Measurements from ENCODE around the gene LRRC27.

DNA sequence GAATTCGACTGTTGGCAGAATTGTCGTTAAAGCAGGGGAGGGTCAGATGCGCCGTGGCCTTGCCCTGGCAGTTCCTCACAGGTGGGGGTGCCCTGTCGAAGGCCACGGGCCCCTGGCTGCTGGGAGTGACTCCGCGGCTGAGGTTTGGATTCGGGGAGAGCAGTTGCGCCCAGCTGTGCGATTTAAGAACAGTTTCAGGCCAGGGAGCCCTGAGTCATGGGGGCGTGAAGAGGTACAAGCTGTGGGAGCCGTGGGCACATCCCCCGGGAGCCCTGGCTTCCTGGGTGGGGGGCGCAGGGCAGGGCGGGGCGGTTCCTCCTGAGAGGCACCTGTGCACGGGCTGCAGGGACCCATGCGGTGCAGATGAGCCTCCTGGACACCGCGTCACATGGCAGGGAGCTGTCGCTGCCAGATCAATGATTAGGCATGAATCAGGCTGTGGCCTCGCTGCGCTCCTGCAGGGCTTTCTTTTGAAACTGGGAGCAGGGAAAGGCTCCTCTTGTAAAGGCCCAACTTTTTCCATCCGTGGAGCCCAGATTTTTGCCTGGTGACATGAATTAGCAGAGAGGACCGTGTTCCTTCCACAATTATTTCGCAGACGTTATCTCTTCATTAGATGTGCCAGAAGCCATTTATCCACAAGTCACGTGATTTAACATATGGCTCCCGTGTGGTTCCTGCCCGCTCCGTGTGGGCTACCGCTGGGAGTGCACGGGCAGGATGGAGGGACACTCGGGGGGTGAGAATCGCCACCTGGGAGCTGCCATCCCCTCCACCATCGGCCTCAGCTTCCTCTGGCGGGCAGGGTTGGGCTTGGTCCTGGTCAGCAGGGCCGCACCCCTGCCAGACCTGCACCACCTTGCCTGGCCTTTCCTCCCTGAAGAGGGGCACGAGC, 65.9 kb downstream of the LRRC27 start:
- TF ChIP-seq EZH2 (IDR thresholded peaks at IDR 0.05; ENCODE audit: borderline replicate concordance, insufficient read depth, low read depth, low read length, poor library complexity, severe bottlenecking) = no peak
- TF ChIP-seq, protein P1, sequence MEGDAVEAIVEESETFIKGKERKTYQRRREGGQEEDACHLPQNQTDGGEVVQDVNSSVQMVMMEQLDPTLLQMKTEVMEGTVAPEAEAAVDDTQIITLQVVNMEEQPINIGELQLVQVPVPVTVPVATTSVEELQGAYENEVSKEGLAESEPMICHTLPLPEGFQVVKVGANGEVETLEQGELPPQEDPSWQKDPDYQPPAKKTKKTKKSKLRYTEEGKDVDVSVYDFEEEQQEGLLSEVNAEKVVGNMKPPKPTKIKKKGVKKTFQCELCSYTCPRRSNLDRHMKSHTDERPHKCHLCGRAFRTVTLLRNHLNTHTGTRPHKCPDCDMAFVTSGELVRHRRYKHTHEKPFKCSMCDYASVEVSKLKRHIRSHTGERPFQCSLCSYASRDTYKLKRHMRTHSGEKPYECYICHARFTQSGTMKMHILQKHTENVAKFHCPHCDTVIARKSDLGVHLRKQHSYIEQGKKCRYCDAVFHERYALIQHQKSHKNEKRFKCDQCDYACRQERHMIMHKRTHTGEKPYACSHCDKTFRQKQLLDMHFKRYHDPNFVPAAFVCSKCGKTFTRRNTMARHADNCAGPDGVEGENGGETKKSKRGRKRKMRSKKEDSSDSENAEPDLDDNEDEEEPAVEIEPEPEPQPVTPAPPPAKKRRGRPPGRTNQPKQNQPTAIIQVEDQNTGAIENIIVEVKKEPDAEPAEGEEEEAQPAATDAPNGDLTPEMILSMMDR (IDR thresholded peaks at IDR 0.05) = no peak
